ENCODE results near the gene COMT. TPM values are rescaled to one million over a fixed set of nuclear protein-coding genes. Genes with fewer than 3 reads are reported as not detected.

Gene COMT
- total and polyA plus RNA-seq, 9 of the 15 experiments (the other 6 are each of a cell fraction or from before 2014, with no cell fraction given): 12.5 to 351 (median 155) TPM

GRCh38 chr22:19958083-19959042 lies 16.8 kb downstream of the COMT start (continued):
- TF ChIP-seq SIN3A (IDR thresholded peaks at IDR 0.05; ENCODE audit: borderline replicate concordance in 2 of 2, control insufficient read depth in 1 of 2, low read depth in 2 of 2, low read length in 2 of 2): no peak
- TF ChIP-seq MAX (CRISPR knock-in tag; IDR thresholded peaks at IDR 0.05): no peak
- TF ChIP-seq ZNF584 (CRISPR knock-in tag; IDR thresholded peaks at IDR 0.05; ENCODE audit: low read depth): no peak
- TF ChIP-seq YBX1 (IDR thresholded peaks at IDR 0.05): 0 out of 2 replicates have a peak, but pooled peaks have one; percentile 18
- TF ChIP-seq ZNF764 (CRISPR knock-in tag; IDR thresholded peaks at IDR 0.05; ENCODE audit: low read depth): peak; percentile 10; the same call in 1 of the 2 replicates
- TF ChIP-seq CEBPG (CRISPR knock-in tag; IDR thresholded peaks at IDR 0.05): no peak
- TF ChIP-seq CEBPG (tag; conservative IDR thresholded peaks at IDR 0.05 in 1 of 2, IDR thresholded peaks at IDR 0.05 in 1 of 2): no peak
- no peak for TF ChIP-seq THAP7 (CRISPR knock-in tag; IDR thresholded peaks at IDR 0.05)
- TF ChIP-seq RNF2 (IDR thresholded peaks at IDR 0.05): no peak
- no peak for TF ChIP-seq SLC30A9 (CRISPR knock-in tag; IDR thresholded peaks at IDR 0.05)
- no peak for TF ChIP-seq KDM4B (IDR thresholded peaks at IDR 0.05; ENCODE audit: borderline replicate concordance in 2 of 2, low read depth in 1 of 2)
- TF ChIP-seq ZNF76 (CRISPR knock-in tag; IDR thresholded peaks at IDR 0.05; ENCODE audit: borderline replicate concordance): no peak
- TF ChIP-seq ZNF184 (CRISPR knock-in tag; IDR thresholded peaks at IDR 0.05): no peak
- peak; percentile 48 for TF ChIP-seq FIP1L1 (IDR thresholded peaks at IDR 0.05; ENCODE audit: low read depth, low read length, poor library complexity, severe bottlenecking)
- no peak for TF ChIP-seq FOXO4 (CRISPR knock-in tag; IDR thresholded peaks at IDR 0.05)
- TF ChIP-seq TEAD1 (CRISPR knock-in tag; IDR thresholded peaks at IDR 0.05): no peak
- TF ChIP-seq XRCC4 (IDR thresholded peaks at IDR 0.05; ENCODE audit: extremely low read depth, insufficient read depth, insufficient read length): no peak
- TF ChIP-seq MCM3 (IDR thresholded peaks at IDR 0.05): no peak
- TF ChIP-seq THAP12 (CRISPR knock-in tag; IDR thresholded peaks at IDR 0.05): no peak
- no peak for TF ChIP-seq BCL6 (CRISPR knock-in tag; IDR thresholded peaks at IDR 0.05)
- TF ChIP-seq SETDB1 (IDR thresholded peaks at IDR 0.05; ENCODE audit: low read length): no peak
- TF ChIP-seq POLR2G (IDR thresholded peaks at IDR 0.05; ENCODE audit: low read depth, low read length): no peak
- TF ChIP-seq KLF10 (CRISPR knock-in tag; IDR thresholded peaks at IDR 0.05): no peak
